H1 (cell line): Measurements from ENCODE around the gene BABAM2. TPM values are rescaled to one million over a fixed set of nuclear protein-coding genes. Genes with fewer than 3 reads are reported as not detected.

Source experiments
- CTCF ChIA-PET: fragments of 300-600 bp; sonication (Branson Sonifier 250); formaldehyde crosslinking; loops from one replicate; lab custom pipeline; 2021; ENCODE audit not compliant: partially characterized antibody; lab: Charles Lee
- POLR2A ChIA-PET: fragments of 300-600 bp; sonication (Branson Sonifier 250); formaldehyde crosslinking; loops from one replicate; lab custom pipeline; 2021; ENCODE audit warnings: inconsistent platforms; ENCODE audit not compliant: partially characterized antibody; lab: Charles Lee
- DNase-seq, 2 experiments: peaks; one replicate each; pipeline versions ENCODE4 v3.0.0 to v3.0.0-alpha.2; 2010 to 2022; ENCODE audit warnings: low spot score in 2 of 2, low read depth in 1 of 2, mixed read lengths in 1 of 2
- FAIRE-seq: peaks from 2 replicates; lab custom pipeline; 2011; peaks lifted over from hg19 to GRCh38; lab: Jason Lieb, UNC
- H2AFZ ChIP-seq: 2 replicates; pipeline ENCODE4 v1.8.1; 2012; ENCODE audit warnings: low read length, inconsistent platforms
- H2AK5ac ChIP-seq: 2 replicates; pipeline ENCODE4 v1.6.1; 2013; ENCODE audit warnings: low read depth, low read length
- H2BK120ac ChIP-seq: replicated peaks from 2 replicates; pipeline ENCODE3; 2013; ENCODE audit warnings: low read depth, low read length, inconsistent platforms
- H2BK12ac ChIP-seq: 2 replicates; pipeline ENCODE4 v1.6.1; 2013; ENCODE audit warnings: low read depth, low read length
- H2BK15ac ChIP-seq: 2 replicates; pipeline ENCODE4 v1.6.1; 2013; ENCODE audit warnings: low read length
- H2BK20ac ChIP-seq: 2 replicates; pipeline ENCODE4 v1.6.1; 2013; ENCODE audit warnings: low read length
- H2BK5ac ChIP-seq: 2 replicates; pipeline ENCODE4 v1.6.1; 2013; ENCODE audit warnings: low read depth, low read length
- H3K14ac ChIP-seq: 2 replicates; pipeline ENCODE4 v1.6.1; 2013; ENCODE audit warnings: inconsistent platforms; ENCODE audit not compliant: insufficient read length
- H3K18ac ChIP-seq: 2 replicates; pipeline ENCODE4 v1.6.1; 2013; ENCODE audit warnings: low read length; ENCODE audit errors: extremely low read depth
- H3K23ac ChIP-seq: 2 replicates; pipeline ENCODE4 v1.6.1; 2013; ENCODE audit warnings: inconsistent platforms; ENCODE audit not compliant: insufficient read length
- H3K23me2 ChIP-seq: 2 replicates; pipeline ENCODE4 v1.6.1; 2013; ENCODE audit warnings: low read depth, low read length
- H3K27ac ChIP-seq: 2 replicates; pipeline ENCODE4 v1.6.1; 2011; ENCODE audit warnings: low read depth, low read length, inconsistent platforms
- H3K27me3 ChIP-seq, 4 experiments: replicated peaks in 1 of 4; 1 replicate in 1 of 4; 2 replicates in 3 of 4; pipeline versions ENCODE4 v1.6.1 to v1.8.1; 2011 to 2013; ENCODE audit warnings: low read length in 3 of 4, mild to moderate bottlenecking in 3 of 4, inconsistent platforms in 2 of 4, mixed read lengths in 2 of 4, moderate library complexity in 1 of 4; ENCODE audit not compliant: control insufficient read depth in 3 of 4, insufficient read depth in 3 of 4; ENCODE audit errors: extremely low read depth in 1 of 4
- H3K36me3 ChIP-seq, 4 experiments: 2 replicates each; pipeline versions ENCODE4 v1.6.1 to v1.8.1; 2011 to 2013; ENCODE audit warnings: mild to moderate bottlenecking in 4 of 4, low read length in 3 of 4, moderate library complexity in 2 of 4, control low read depth in 1 of 4, inconsistent platforms in 1 of 4; ENCODE audit not compliant: insufficient read depth in 4 of 4, control insufficient read depth in 2 of 4
- H3K4ac ChIP-seq: replicated peaks from 2 replicates; pipeline ENCODE3; 2013; ENCODE audit warnings: low read length, low read depth, mixed read lengths, inconsistent platforms; ENCODE audit not compliant: insufficient read length
- H3K4me1 ChIP-seq, 4 experiments: replicated peaks in 1 of 4; 1 replicate in 1 of 4; 2 replicates in 3 of 4; pipeline versions ENCODE4 v1.6.1 to v1.8.1; 2011 to 2013; ENCODE audit warnings: low read length in 3 of 4, inconsistent platforms in 2 of 4, mixed read lengths in 1 of 4; ENCODE audit not compliant: insufficient read depth in 4 of 4, control insufficient read depth in 3 of 4
- H3K4me2 ChIP-seq, 2 experiments: 2 replicates each; pipeline versions ENCODE4 v1.6.1 to v1.8.1; 2011 to 2013; ENCODE audit warnings: low read depth in 2 of 2, low read length in 2 of 2, control low read depth in 1 of 2, inconsistent platforms in 1 of 2, mild to moderate bottlenecking in 1 of 2; ENCODE audit not compliant: insufficient read depth in 1 of 2
- H3K4me3 ChIP-seq, 4 experiments: fragments of 200-600, 300-600 bp in 1 of 4; sonication (generic), shearing (Covaris generic), sonication (Bioruptor Twin) in 1 of 4; 2 replicates each; pipeline versions ENCODE4 v1.5.1 to v1.8.1; 2011 to 2016; ENCODE audit warnings: low read length in 4 of 4, low read depth in 3 of 4, control low read depth in 2 of 4, inconsistent platforms in 2 of 4, mild to moderate bottlenecking in 2 of 4, mixed read lengths in 1 of 4, moderate library complexity in 1 of 4; ENCODE audit not compliant: insufficient read depth in 2 of 4; ENCODE audit errors: extremely low read depth in 1 of 4
- H3K56ac ChIP-seq: replicated peaks from 2 replicates; pipeline ENCODE3; 2013; ENCODE audit warnings: low read depth, mild to moderate bottlenecking, mixed read lengths, low read length, inconsistent platforms; ENCODE audit not compliant: insufficient read length
- H3K79me1 ChIP-seq: 2 replicates; pipeline ENCODE4 v1.6.1; 2013; ENCODE audit warnings: low read depth, low read length, control low read depth
- H3K79me2 ChIP-seq, 2 experiments: 2 replicates each; pipeline versions ENCODE4 v1.6.1 to v1.8.1; 2012 to 2013; ENCODE audit warnings: low read length in 2 of 2, mild to moderate bottlenecking in 2 of 2, inconsistent platforms in 1 of 2; ENCODE audit not compliant: insufficient read depth in 2 of 2, control insufficient read depth in 1 of 2
- H3K9ac ChIP-seq, 4 experiments: replicated peaks in 1 of 4; 1 replicate in 1 of 4; 2 replicates in 3 of 4; pipeline versions ENCODE4 v1.6.1 to v1.8.1; 2011 to 2013; ENCODE audit warnings: low read depth in 3 of 4, low read length in 3 of 4, control low read depth in 2 of 4, mild to moderate bottlenecking in 2 of 4, moderate library complexity in 2 of 4, inconsistent platforms in 1 of 4; ENCODE audit errors: extremely low read depth in 1 of 4
- H3K9me3 ChIP-seq, 2 experiments: 2 replicates each; pipeline versions ENCODE4 v1.6.1 to v1.8.1; 2012 to 2013; ENCODE audit warnings: mild to moderate bottlenecking in 2 of 2, moderate library complexity in 2 of 2, control low read depth in 1 of 2, inconsistent platforms in 1 of 2, low read depth in 1 of 2, low read length in 1 of 2, mixed read lengths in 1 of 2; ENCODE audit not compliant: insufficient read depth in 2 of 2
- H4K20me1 ChIP-seq, 2 experiments: replicated peaks in 1 of 2; 2 replicates each; pipeline versions ENCODE3 to v1.8.1; 2011 to 2013; ENCODE audit warnings: inconsistent platforms in 2 of 2, low read length in 2 of 2, mild to moderate bottlenecking in 1 of 2; ENCODE audit not compliant: insufficient read depth in 2 of 2, control insufficient read depth in 1 of 2
- H4K5ac ChIP-seq: 2 replicates; pipeline ENCODE4 v1.6.1; 2013; ENCODE audit warnings: low read length, low read depth, mixed read lengths, inconsistent platforms; ENCODE audit not compliant: insufficient read length
- H4K8ac ChIP-seq: 2 replicates; pipeline ENCODE4 v1.8.0; 2013; ENCODE audit warnings: mild to moderate bottlenecking, moderate library complexity, low read length, inconsistent platforms; ENCODE audit not compliant: insufficient read depth; ENCODE audit errors: extremely low read depth
- H4K91ac ChIP-seq: replicated peaks from 2 replicates; pipeline ENCODE3; 2013; ENCODE audit warnings: low read length, mixed read lengths, inconsistent platforms; ENCODE audit not compliant: insufficient read length
- CHD1 ChIP-seq: IDR thresholded peaks from 2 replicates; pipeline ENCODE4 v1.6.1; 2012; ENCODE audit warnings: low read depth, low read length, improper control_type of control experiment
- KDM4A ChIP-seq: IDR thresholded peaks from one replicate; pipeline ENCODE4 v1.7.1; 2012; ENCODE audit warnings: low read depth, mild to moderate bottlenecking, moderate library complexity, low read length, inconsistent platforms; ENCODE audit not compliant: severe bottlenecking
- RBBP5 ChIP-seq: IDR thresholded peaks from 2 replicates; pipeline ENCODE4 v1.7.1; 2012; ENCODE audit warnings: low read depth, mild to moderate bottlenecking, inconsistent platforms, low read length, moderate library complexity, borderline replicate concordance
- SP4 ChIP-seq: IDR thresholded peaks from 2 replicates; pipeline ENCODE4 v1.6.1; 2012; ENCODE audit warnings: low read length, inconsistent platforms
- SUZ12 ChIP-seq: fragments of 200-600 bp; sonication (generic); IDR thresholded peaks from 2 replicates; pipeline ENCODE4 v1.6.1; 2012; ENCODE audit warnings: mild to moderate bottlenecking, inconsistent platforms, low read length, moderate library complexity, mixed read lengths
- WGBS, 2 experiments: shearing (Covaris generic) in 1 of 2; methylation state at CpG; one replicate each; pipeline versions ENCODE4 v1.1.6 to v1.1.7; 2013 to 2015; ENCODE audit warnings: low lambda C conversion rate in 2 of 2, mixed read lengths in 2 of 2, inconsistent platforms in 1 of 2, low coverage in 1 of 2, missing lambda C conversion rate in 1 of 2; ENCODE audit not compliant: insufficient replicate concordance in 2 of 2, insufficient coverage in 1 of 2, insufficient read length in 1 of 2; ENCODE audit errors: extremely low coverage in 1 of 2, missing lambda C conversion rate in 1 of 2; 5-methylcytosine and 5-hydroxymethylcytosine counted together
- polyA plus RNA-seq, 7 experiments: library from polyadenylated mRNA; depleted of rRNA in 3 of 7; stranded (reverse) in 5 of 7; unstranded in 2 of 7; fragments of >200 nt in 5 of 7; fragments of 200-250 nt in 2 of 7; gene quantifications; 1 replicate in 5 of 7; 2 replicates in 1 of 7; 4 replicates in 1 of 7; pipeline versions ENCODE4 v1.2.1 to v1.2.3, GENCODE V29; 2011 to 2013; ENCODE audit warnings: missing spikeins in 2 of 7, mixed read lengths in 2 of 7
- total RNA-seq: library from RNA; stranded (reverse); fragmentation: NEBNext Ultra II Directional; extraction: Animal tissue kit (Norgen Biotek cat#: 25700); gene quantifications from 2 replicates; pipeline ENCODE4 v1.2.1, GENCODE V29; 2021

BABAM2 gene
- total and polyA plus RNA-seq, 2 of the 8 experiments (the other 6 are each of a cell fraction or from before 2014, with no cell fraction given) = 15.8 to 20.9 TPM

DNA sequence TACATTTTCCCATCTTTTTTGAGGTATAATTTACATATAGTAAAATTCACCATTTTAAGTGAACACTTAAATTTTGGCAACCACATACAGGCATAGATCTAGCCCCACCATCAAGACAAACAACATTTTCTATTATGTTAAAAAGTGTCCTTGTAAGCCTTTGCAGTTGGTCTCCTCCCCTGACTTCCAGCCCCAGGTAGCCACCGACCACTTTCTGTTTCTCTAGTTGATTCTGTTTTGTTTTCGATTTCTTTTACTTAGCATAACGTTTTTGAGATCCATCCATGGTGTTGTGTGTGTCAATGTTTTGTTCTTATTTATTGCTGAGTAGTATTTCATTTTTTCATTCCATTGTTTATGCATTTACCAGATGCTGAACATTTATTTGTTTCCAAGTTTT lies 366.7 kb downstream of the BABAM2 start:
- H3K56ac ChIP-seq = no peak overlapping the region
- H2BK20ac ChIP-seq = no peak overlapping the region
- H2BK15ac ChIP-seq = no peak overlapping the region
- CTCF ChIA-PET = no interaction called here
- no peaks in the 10 kb centered on the region for H3K79me2 ChIP-seq
- no peak overlapping the region for H2BK120ac ChIP-seq
- H3K79me1 ChIP-seq = no peaks in the 10 kb centered on the region
- no peaks in the 10 kb centered on the region for H3K36me3 ChIP-seq
- no peak overlapping the region for H2AFZ ChIP-seq
- no peak overlapping the region for H3K9ac ChIP-seq
- no peak overlapping the region for H4K8ac ChIP-seq
- no peak overlapping the region for H4K5ac ChIP-seq
- no peaks in the 10 kb centered on the region for H3K27me3 ChIP-seq
- no peaks in the 10 kb centered on the region for H4K20me1 ChIP-seq
- H3K4me1 ChIP-seq = no peaks in the 10 kb centered on the region
- H3K14ac ChIP-seq = no peak overlapping the region
- no peak overlapping the region for H2BK5ac ChIP-seq
- no peak overlapping the region for H4K91ac ChIP-seq
- DNase-seq (no peak), FAIRE-seq (no peak)
- H3K23ac ChIP-seq = no peak overlapping the region
- WGBS, 2 experiments = 88% methylated on average over 3 of the region's 3 CpGs; no CpG with 5 or more reads in 1 of the 2 experiments
- no peak overlapping the region for H3K4me3 ChIP-seq
- H3K9me3 ChIP-seq = no peaks in the 10 kb centered on the region
- H3K4me2 ChIP-seq = no peak overlapping the region
- no peaks in the 10 kb centered on the region for H3K23me2 ChIP-seq
- H3K18ac ChIP-seq = no peak overlapping the region
- no peak overlapping the region for H2BK12ac ChIP-seq
- H3K27ac ChIP-seq = no peak overlapping the region
- no peak overlapping the region for H2AK5ac ChIP-seq
- H3K4ac ChIP-seq = no peak overlapping the region
- POLR2A ChIA-PET = no interaction called here
- no peak for TF ChIP-seq SP4
- no peak for TF ChIP-seq CHD1
- no peak for TF ChIP-seq SUZ12
- TF ChIP-seq KDM4A = no peak
- TF ChIP-seq RBBP5 = no peak
